OCI-LY3 (cell line): ENCODE results near the gene AKT3.

Experiments used
- H2AFZ ChIP-seq: fragments of 200-600, 300-600 bp; shearing (Covaris generic); 2 replicates; pipeline ENCODE4 v1.6.0; 2014; ENCODE audit warnings: antibody characterized with exemption, low read depth, low read length
- H3K27ac ChIP-seq: fragments of 200-600, 300-600 bp; sonication (generic); 2 replicates; pipeline ENCODE4 v1.5.1; 2014; ENCODE audit warnings: mild to moderate bottlenecking, low read length, moderate library complexity, mixed read lengths
- H3K27me3 ChIP-seq: fragments of 200-600, 300-600 bp; sonication (generic); 2 replicates; pipeline ENCODE4 v1.6.1; 2014; ENCODE audit warnings: low read depth, low read length, mixed read lengths
- H3K36me3 ChIP-seq: fragments of 200-600, 300-600 bp; sonication (generic); replicated peaks from 2 replicates; pipeline ENCODE3; 2014; ENCODE audit warnings: low read depth, low read length, mixed read lengths
- H3K4me1 ChIP-seq: fragments of 300-600, 200-600 bp; sonication (generic); 2 replicates; pipeline ENCODE4 v1.6.1; 2014; ENCODE audit warnings: low read length, mixed read lengths
- H3K4me2 ChIP-seq: fragments of 200-600, 300-600 bp; sonication (generic); 2 replicates; pipeline ENCODE4 v1.6.1; 2014; ENCODE audit warnings: low read length, mixed read lengths
- H3K4me3 ChIP-seq: fragments of 300-600, 200-600 bp; sonication (generic); 2 replicates; pipeline ENCODE4 v1.5.1; 2014; ENCODE audit warnings: antibody characterized with exemption, mild to moderate bottlenecking, low read length, moderate library complexity
- H3K79me2 ChIP-seq: fragments of 300-600, 200-600 bp; shearing (Covaris generic); 2 replicates; pipeline ENCODE4 v1.6.1; 2014; ENCODE audit warnings: mild to moderate bottlenecking, low read length, mixed read lengths
- H3K9ac ChIP-seq: fragments of 300-600, 200-600 bp; shearing (Covaris generic); 2 replicates; pipeline ENCODE4 v1.6.0; 2014; ENCODE audit warnings: mild to moderate bottlenecking, low read length, moderate library complexity
- H3K9me3 ChIP-seq: fragments of 200-600, 300-600 bp; shearing (Covaris generic); 2 replicates; pipeline ENCODE4 v1.6.1; 2014; ENCODE audit warnings: low read length, mixed read lengths; ENCODE audit not compliant: insufficient read depth
- H4K20me1 ChIP-seq: fragments of 200-600, 300-600 bp; sonication (generic); 2 replicates; pipeline ENCODE4 v1.6.1; 2016; ENCODE audit warnings: low read length, mixed read lengths; ENCODE audit not compliant: insufficient read depth
- EZH2phosphoT487 ChIP-seq: fragments of 200-600 bp; shearing (Covaris generic); IDR thresholded peaks from 2 replicates; pipeline ENCODE4 v1.6.1; 2018; ENCODE audit warnings: antibody characterized with exemption, mixed run types, low read depth
- TF ChIP-seq, protein P1 (sequence below): fragments of 200-600, 300-600 bp; sonication (generic); IDR thresholded peaks from 2 replicates; pipeline ENCODE4 v1.5.1; 2014; ENCODE audit warnings: antibody characterized with exemption, low read length, low read depth

Gene AKT3

DNA sequence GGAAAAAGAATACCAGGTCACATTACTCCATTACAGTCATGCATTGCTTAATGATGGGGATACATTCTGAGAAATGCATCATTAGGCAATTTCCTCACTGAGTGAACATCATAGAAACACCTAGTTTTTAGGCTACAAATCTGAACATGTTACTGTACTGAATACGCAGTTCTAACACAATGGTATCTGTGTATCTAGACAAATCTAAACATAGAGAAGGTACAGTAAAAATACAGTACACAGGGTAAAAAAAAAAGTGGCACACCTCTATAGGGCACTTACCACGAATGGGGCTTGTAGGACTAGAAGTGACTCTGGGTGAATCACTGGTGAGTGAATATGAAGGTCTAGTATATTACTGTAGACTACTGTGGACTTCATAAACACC lies 115.7 kb downstream of the AKT3 start:
- Histone ChIP-seq H4K20me1 (no peaks in the 10 kb centered on the region), H3K4me3 (no peak overlapping the region), H3K36me3 (peaks cover 6% of the 10 kb centered on the region), H3K79me2 (no peaks in the 10 kb centered on the region), H3K4me2 (no peak overlapping the region), H3K27me3 (no peaks in the 10 kb centered on the region), H2AFZ (no peak overlapping the region), H3K9ac (no peak overlapping the region), H3K27ac (no peak overlapping the region), H3K4me1 (0 out of 2 replicates have a peak, but pooled peaks cover 3% of the 10 kb centered on the region), H3K9me3 (no peaks in the 10 kb centered on the region)
- TF ChIP-seq, protein P1, sequence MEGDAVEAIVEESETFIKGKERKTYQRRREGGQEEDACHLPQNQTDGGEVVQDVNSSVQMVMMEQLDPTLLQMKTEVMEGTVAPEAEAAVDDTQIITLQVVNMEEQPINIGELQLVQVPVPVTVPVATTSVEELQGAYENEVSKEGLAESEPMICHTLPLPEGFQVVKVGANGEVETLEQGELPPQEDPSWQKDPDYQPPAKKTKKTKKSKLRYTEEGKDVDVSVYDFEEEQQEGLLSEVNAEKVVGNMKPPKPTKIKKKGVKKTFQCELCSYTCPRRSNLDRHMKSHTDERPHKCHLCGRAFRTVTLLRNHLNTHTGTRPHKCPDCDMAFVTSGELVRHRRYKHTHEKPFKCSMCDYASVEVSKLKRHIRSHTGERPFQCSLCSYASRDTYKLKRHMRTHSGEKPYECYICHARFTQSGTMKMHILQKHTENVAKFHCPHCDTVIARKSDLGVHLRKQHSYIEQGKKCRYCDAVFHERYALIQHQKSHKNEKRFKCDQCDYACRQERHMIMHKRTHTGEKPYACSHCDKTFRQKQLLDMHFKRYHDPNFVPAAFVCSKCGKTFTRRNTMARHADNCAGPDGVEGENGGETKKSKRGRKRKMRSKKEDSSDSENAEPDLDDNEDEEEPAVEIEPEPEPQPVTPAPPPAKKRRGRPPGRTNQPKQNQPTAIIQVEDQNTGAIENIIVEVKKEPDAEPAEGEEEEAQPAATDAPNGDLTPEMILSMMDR, result no peak
- TF ChIP-seq EZH2phosphoT487, result no peak

GRCh38 chr1:243733670-243734307 lies 116.3 kb downstream of the AKT3 start:
- 0 out of 2 replicates have a peak, but pooled peaks cover 3% of the 10 kb centered on the region for H3K4me1 ChIP-seq
- no peak overlapping the region for H3K9ac ChIP-seq
- no peaks in the 10 kb centered on the region for H3K9me3 ChIP-seq
- H2AFZ ChIP-seq, result no peak overlapping the region
- H3K36me3 ChIP-seq, result peaks cover 6% of the 10 kb centered on the region
- H3K4me2 ChIP-seq, result no peak overlapping the region
- no peak overlapping the region for H3K4me3 ChIP-seq
- no peak for TF ChIP-seq EZH2phosphoT487
- TF ChIP-seq, protein P1, result no peak
- H3K27me3 ChIP-seq, result no peaks in the 10 kb centered on the region
- H4K20me1 ChIP-seq, result peaks cover under 1% of the 10 kb centered on the region; the same call in 1 of the 2 replicates
- H3K79me2 ChIP-seq, result no peaks in the 10 kb centered on the region
- H3K27ac ChIP-seq, result no peak overlapping the region

GRCh38 chr1:243732637-243733036 lies 117.4 kb downstream of the AKT3 start:
- no peak overlapping the region for H3K4me2 ChIP-seq
- no peak overlapping the region for H3K27ac ChIP-seq
- no peaks in the 10 kb centered on the region for H3K9me3 ChIP-seq
- TF ChIP-seq, protein P1, result no peak
- no peak for TF ChIP-seq EZH2phosphoT487
- peaks cover 6% of the 10 kb centered on the region for H3K36me3 ChIP-seq
- peaks cover 14% of the 10 kb centered on the region for H3K4me1 ChIP-seq
- no peaks in the 10 kb centered on the region for H3K79me2 ChIP-seq
- no peak overlapping the region for H2AFZ ChIP-seq
- H3K27me3 ChIP-seq, result no peaks in the 10 kb centered on the region
- no peak overlapping the region for H3K4me3 ChIP-seq
- no peak overlapping the region for H3K9ac ChIP-seq
- H4K20me1 ChIP-seq, result peaks cover 11% of the 10 kb centered on the region

DNA sequence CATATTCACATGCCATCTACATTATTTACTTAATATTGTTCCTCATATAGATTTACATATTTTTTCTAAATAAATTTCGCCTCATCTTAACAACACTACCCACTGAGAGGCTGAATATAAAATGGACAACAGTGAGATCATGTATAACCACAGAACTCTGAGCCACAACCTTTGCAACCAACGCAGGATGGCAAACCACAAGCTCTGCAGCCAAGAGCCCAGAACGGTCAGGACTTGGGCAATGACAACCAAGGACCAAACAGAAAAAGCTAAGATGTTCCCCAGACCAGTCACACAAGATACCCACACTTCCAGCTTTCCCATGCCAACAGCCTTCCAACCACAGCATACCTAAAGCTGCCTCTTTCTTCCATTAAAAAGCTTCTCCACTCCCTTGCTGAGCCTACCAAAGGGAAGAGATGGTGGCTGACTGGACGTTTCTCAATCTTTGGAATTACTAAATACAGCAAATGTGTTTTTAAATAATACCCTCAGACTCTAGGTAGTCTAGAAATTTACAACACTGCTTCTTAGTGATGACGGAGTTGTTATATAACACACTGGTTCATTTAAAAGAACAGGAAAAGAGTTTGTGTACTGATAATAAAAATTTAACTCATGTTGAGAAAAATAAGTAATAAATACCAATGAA lies 117.9 kb downstream of the AKT3 start:
- no peak overlapping the region for H3K9ac ChIP-seq
- no peak overlapping the region for H2AFZ ChIP-seq
- H3K4me3 ChIP-seq, result no peak overlapping the region
- H3K4me2 ChIP-seq, result no peak overlapping the region
- H3K79me2 ChIP-seq, result peaks cover under 1% of the 10 kb centered on the region; the same call in 1 of the 2 replicates
- H3K4me1 ChIP-seq, result peaks cover 18% of the 10 kb centered on the region
- no peaks in the 10 kb centered on the region for H3K9me3 ChIP-seq
- peaks cover 6% of the 10 kb centered on the region for H3K36me3 ChIP-seq
- TF ChIP-seq EZH2phosphoT487, result no peak
- TF ChIP-seq, protein P1, result no peak
- H3K27ac ChIP-seq, result no peak overlapping the region
- H4K20me1 ChIP-seq, result peaks cover 14% of the 10 kb centered on the region
- no peaks in the 10 kb centered on the region for H3K27me3 ChIP-seq
